GM23248 (cell line): Measurements from ENCODE around the gene LRRFIP1.

Source experiments
- EZH2 ChIP-seq: fragments of 200-600 bp; sonication (generic); IDR thresholded peaks from 2 replicates; pipeline ENCODE4 v1.6.1; 2018; ENCODE audit warnings: antibody characterized with exemption, mild to moderate bottlenecking; ENCODE audit not compliant: insufficient read depth, poor library complexity, severe bottlenecking
- EZH2phosphoT487 ChIP-seq: fragments of 200-600 bp; sonication (generic); IDR thresholded peaks from 2 replicates; pipeline ENCODE4 v1.6.1; 2018; ENCODE audit warnings: antibody characterized with exemption, moderate library complexity, mild to moderate bottlenecking, low read depth; ENCODE audit not compliant: insufficient read depth

DNA sequence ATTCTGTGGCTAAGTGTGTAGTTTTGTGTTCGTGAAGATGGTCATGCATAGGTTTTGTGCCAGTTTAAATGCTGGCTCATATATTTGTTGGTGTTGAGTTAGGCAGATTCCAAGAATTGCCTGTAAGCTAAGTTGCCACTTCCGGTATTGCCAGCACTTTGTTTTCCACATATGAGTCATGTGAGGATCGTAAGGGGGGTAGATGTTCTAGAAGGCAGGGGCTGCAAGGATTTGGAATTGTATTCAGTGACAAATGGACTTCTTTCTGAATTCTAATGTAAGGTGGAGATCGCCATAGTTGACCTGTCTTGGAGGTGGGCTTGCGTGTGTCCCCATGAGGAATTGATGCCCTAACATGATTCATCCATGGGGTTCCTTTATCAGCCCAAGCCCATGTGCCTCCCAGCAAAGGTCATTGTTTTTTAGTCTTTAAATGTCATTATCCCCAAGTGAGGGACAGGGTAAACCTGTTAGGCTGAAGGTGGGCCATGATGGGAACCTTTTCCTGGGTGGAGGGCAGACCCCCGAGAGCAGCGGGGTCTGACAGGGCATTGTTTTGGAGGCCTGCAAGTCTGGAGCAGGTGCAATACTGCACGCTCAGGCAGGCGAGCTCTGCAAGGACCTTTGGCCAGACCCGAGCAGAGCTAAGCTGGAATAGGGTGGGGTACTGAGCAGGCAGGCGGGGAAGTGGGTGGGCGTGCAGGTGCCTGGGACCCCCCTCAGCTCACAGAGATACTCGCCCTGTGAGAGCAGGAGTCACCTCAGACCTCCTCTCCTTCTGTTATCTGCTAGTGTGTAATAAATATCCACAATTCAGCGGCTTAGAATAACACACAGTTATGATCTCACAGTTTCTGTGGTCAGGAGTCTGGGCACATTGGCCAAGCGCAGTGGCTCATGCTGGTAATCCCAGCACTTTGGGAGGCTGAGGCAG lies 77.4 kb downstream of the LRRFIP1 start:
- TF ChIP-seq EZH2phosphoT487 (no peak), EZH2 (no peak)
